IMR-90 (cell line): Measurements from ENCODE around the gene PHC2. TPM values are rescaled to one million over a fixed set of nuclear protein-coding genes. Genes with fewer than 3 reads are reported as not detected.

Experiments used
- ATAC-seq: fragments of 200-7000 bp; cut with Tn5 transposase; 2 replicates; pipeline ENCODE4 v1.9.1; 2020; ENCODE audit warnings: low read depth, mild to moderate bottlenecking, moderate library complexity
- BruUV-seq: library from RNA; stranded (reverse); fragments of 400-500 nt; replicated peaks from 2 replicates; lab custom pipeline; 2021; lab: Mats Ljungman, UMichigan
- CTCF ChIA-PET: fragments of 300-600 bp; formaldehyde crosslinking; extraction: SDS; loops from one replicate; lab custom pipeline; 2021; ENCODE audit warnings: antibody characterized with exemption; lab: Yijun Ruan, JAX
- POLR2A ChIA-PET: fragments of 300-600 bp; sonication (Branson Sonifier 250); formaldehyde crosslinking; loops from one replicate; lab custom pipeline; 2022; ENCODE audit warnings: antibody characterized with exemption; ENCODE audit not compliant: unreplicated experiment; lab: Charles Lee
- DNase-seq: peaks from one replicate; pipeline ENCODE4 v3.0.0; 2013
- H2AFZ ChIP-seq: replicated peaks from 2 replicates; pipeline ENCODE3; 2013; ENCODE audit warnings: low read length, mild to moderate bottlenecking; ENCODE audit not compliant: poor library complexity
- H2AK5ac ChIP-seq: 2 replicates; pipeline ENCODE4 v1.6.1; 2013; ENCODE audit warnings: low read depth, low read length, inconsistent platforms
- H2AK9ac ChIP-seq: replicated peaks from 2 replicates; pipeline ENCODE3; 2013; ENCODE audit warnings: mild to moderate bottlenecking, low read depth, low read length, moderate library complexity; ENCODE audit not compliant: poor library complexity
- H2BK120ac ChIP-seq: 2 replicates; pipeline ENCODE4 v1.6.1; 2013; ENCODE audit warnings: low read depth, low read length, inconsistent platforms
- H2BK15ac ChIP-seq: 3 replicates; pipeline ENCODE4 v1.6.1; 2013; ENCODE audit warnings: low read depth, low read length, inconsistent platforms
- H2BK20ac ChIP-seq: 2 replicates; pipeline ENCODE4 v1.6.1; 2013; ENCODE audit warnings: low read depth, mild to moderate bottlenecking, inconsistent platforms, low read length, moderate library complexity
- H2BK5ac ChIP-seq: 2 replicates; pipeline ENCODE4 v1.6.1; 2013; ENCODE audit warnings: mild to moderate bottlenecking, low read depth, low read length, inconsistent platforms; ENCODE audit not compliant: poor library complexity, severe bottlenecking
- H3K14ac ChIP-seq: replicated peaks from 2 replicates; pipeline ENCODE4 v1.6.1; 2013; ENCODE audit warnings: low read depth, low read length, inconsistent platforms
- H3K18ac ChIP-seq: 2 replicates; pipeline ENCODE4 v1.6.1; 2013; ENCODE audit warnings: low read depth, low read length, control low read depth
- H3K23ac ChIP-seq: 2 replicates; pipeline ENCODE4 v1.6.1; 2013; ENCODE audit warnings: low read depth, low read length, inconsistent platforms
- H3K27ac ChIP-seq: 2 replicates; pipeline ENCODE4 v1.5.1; 2013; ENCODE audit warnings: mild to moderate bottlenecking, control low read depth, low read length; ENCODE audit not compliant: insufficient read depth
- H3K27me3 ChIP-seq: 2 replicates; pipeline ENCODE4 v1.6.1; 2013; ENCODE audit warnings: low read length; ENCODE audit not compliant: control insufficient read depth, insufficient read depth
- H3K36me3 ChIP-seq: 2 replicates; pipeline ENCODE4 v1.6.1; 2013; ENCODE audit warnings: low read length, mixed read lengths; ENCODE audit not compliant: control insufficient read depth, insufficient read depth
- H3K4ac ChIP-seq: 2 replicates; pipeline ENCODE4 v1.6.1; 2013; ENCODE audit warnings: low read depth, low read length, inconsistent platforms
- H3K4me1 ChIP-seq: 2 replicates; pipeline ENCODE4 v1.6.1; 2013; ENCODE audit warnings: low read length, mixed read lengths; ENCODE audit not compliant: control insufficient read depth, insufficient read depth
- H3K4me2 ChIP-seq: 2 replicates; pipeline ENCODE4 v1.6.1; 2013; ENCODE audit warnings: low read depth, mild to moderate bottlenecking, control low read depth, low read length, moderate library complexity
- H3K4me3 ChIP-seq: 2 replicates; pipeline ENCODE4 v1.5.1; 2013; ENCODE audit warnings: low read depth, mild to moderate bottlenecking, control low read depth, low read length, moderate library complexity; ENCODE audit not compliant: insufficient read depth
- H3K56ac ChIP-seq: 2 replicates; pipeline ENCODE4 v1.6.1; 2013; ENCODE audit warnings: low read length, inconsistent platforms; ENCODE audit not compliant: insufficient read depth; ENCODE audit errors: extremely low read depth
- H3K79me1 ChIP-seq, 2 experiments: 2 replicates each; pipeline ENCODE4 v1.6.1; 2013; ENCODE audit warnings: low read length in 2 of 2, inconsistent platforms in 1 of 2, low read depth in 1 of 2
- H3K9ac ChIP-seq: 2 replicates; pipeline ENCODE4 v1.6.1; 2013; ENCODE audit warnings: low read depth, low read length, control low read depth
- H3K9me1 ChIP-seq: 2 replicates; pipeline ENCODE4 v1.6.1; 2013; ENCODE audit warnings: low read length, inconsistent platforms; ENCODE audit not compliant: insufficient read depth
- H3K9me3 ChIP-seq: 2 replicates; pipeline ENCODE4 v1.6.1; 2013; ENCODE audit warnings: low read length; ENCODE audit not compliant: control insufficient read depth, insufficient read depth
- H4K20me1 ChIP-seq: 2 replicates; pipeline ENCODE4 v1.6.1; 2013; ENCODE audit warnings: low read length, inconsistent platforms; ENCODE audit not compliant: insufficient read depth
- H4K5ac ChIP-seq: 2 replicates; pipeline ENCODE4 v1.6.1; 2013; ENCODE audit warnings: mild to moderate bottlenecking, low read depth, low read length, control low read depth
- H4K8ac ChIP-seq, 2 experiments: 2 replicates each; pipeline ENCODE4 v1.6.1; 2013; ENCODE audit warnings: low read depth in 2 of 2, low read length in 2 of 2, control low read depth in 1 of 2, inconsistent platforms in 1 of 2
- H4K91ac ChIP-seq: 2 replicates; pipeline ENCODE4 v1.6.1; 2013; ENCODE audit warnings: low read depth, low read length, inconsistent platforms; ENCODE audit not compliant: insufficient read depth
- CEBPB ChIP-seq: IDR thresholded peaks from 2 replicates; pipeline ENCODE4 v1.6.1; 2012; ENCODE audit warnings: low read depth, low read length, improper control_type of control experiment
- MAFK ChIP-seq: IDR thresholded peaks from 2 replicates; pipeline ENCODE4 v1.6.1; 2012; ENCODE audit warnings: low read depth, low read length, improper control_type of control experiment
- WGBS, 2 experiments: methylation state at CpG; one replicate each; pipeline versions ENCODE4 v1.1.5 to v1.1.7; 2013; ENCODE audit warnings: missing lambda C conversion rate in 2 of 2; ENCODE audit not compliant: insufficient read length in 1 of 2; ENCODE audit errors: extremely low coverage in 2 of 2; 5-methylcytosine and 5-hydroxymethylcytosine counted together
- dilution Hi-C: fragments of 300-500 bp; cut with HindIII; formaldehyde crosslinking; loops from one replicate; pipeline ENCODE4 v1.14.3; 2018; ENCODE audit warnings: low sequenced_read_pairs; ENCODE audit not compliant: unreplicated experiment
- in situ Hi-C: fragments of 300-500 bp; cut with MboI; formaldehyde crosslinking; loops from 3 replicates; pipeline ENCODE4 v1.14.3; 2019; ENCODE audit warnings: low sequenced_read_pairs, inconsistent platforms, mixed read lengths
- intact Hi-C: fragments of 100-400 bp; cut with micrococcal nuclease; formaldehyde crosslinking; loops from 2 replicates; pipeline ENCODE4 v1.10.0; 2022
- polyA plus RNA-seq, 3 experiments: library from polyadenylated mRNA; depleted of rRNA; stranded (reverse); fragments of >200 nt; gene quantifications; 2 replicates each; pipeline ENCODE4 v1.2.3, GENCODE V29; 2012; ENCODE audit warnings: low replicate concordance in 1 of 3
- total RNA-seq: library from RNA; depleted of rRNA; stranded (reverse); fragments of >200 nt; gene quantifications from 2 replicates; pipeline ENCODE4 v1.2.3, GENCODE V29; 2012

Gene PHC2
- total and polyA plus RNA-seq, 2 of the 4 experiments (the other 2 are of a cell fraction), result 46.4 to 98.1 TPM

DNA sequence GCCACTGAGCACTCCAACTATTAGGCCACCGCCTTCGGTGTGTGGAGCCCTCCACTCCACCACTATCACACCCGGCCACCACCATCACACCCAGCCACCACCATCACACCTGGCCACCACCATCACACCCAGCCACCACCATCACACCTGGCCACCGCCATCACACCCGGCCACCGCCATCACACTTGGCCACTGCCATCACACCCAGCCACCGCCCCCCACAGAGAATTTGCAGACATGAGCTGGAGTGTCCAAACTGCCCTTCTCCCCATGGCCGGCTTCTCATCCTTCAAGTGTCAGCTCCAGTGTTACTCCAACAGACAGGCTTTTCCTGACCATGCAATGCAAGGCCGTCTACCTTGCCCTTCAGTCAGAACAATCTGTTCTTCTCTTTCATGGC, 59.6 kb downstream of the PHC2 start:
- intact Hi-C loops, result loop anchor here (5.0 kb wide), 1 partner anchor 241 kb away; no protein-coding TSS in a partner anchor
- no peak overlapping the region for H3K4me3 ChIP-seq
- no TSS peak for BruUV-seq
- H3K4me2 ChIP-seq, result no peak overlapping the region
- no peak overlapping the region for H3K56ac ChIP-seq
- no peak overlapping the region for H2AK5ac ChIP-seq
- WGBS, 2 experiments, result 100% methylated on average over 3 of the region's 9 CpGs; no CpG with 5 or more reads in 1 of the 2 experiments
- H3K9me3 ChIP-seq, result no peaks in the 10 kb centered on the region
- no peak overlapping the region for H3K18ac ChIP-seq
- peaks cover 26% of the 10 kb centered on the region for H3K4me1 ChIP-seq
- dilution Hi-C loops, result no loop called here
- H3K23ac ChIP-seq, result no peak overlapping the region
- H3K27ac ChIP-seq, result no peak overlapping the region
- no peak overlapping the region for H2BK15ac ChIP-seq
- H3K79me1 ChIP-seq, result peaks cover 0 to 4% of the 10 kb centered on the region in 2 experiments; a peak in 2 of 4 replicates
- in situ Hi-C loops, result no loop called here
- no peaks in the 10 kb centered on the region; the same call in 1 of the 2 replicates for H4K20me1 ChIP-seq
- H2AFZ ChIP-seq, result no peak overlapping the region
- DNase-seq, result no peak
- peaks cover 10% of the 10 kb centered on the region; the same call in 1 of the 2 replicates for H3K36me3 ChIP-seq
- H3K14ac ChIP-seq, result no peak overlapping the region
- POLR2A ChIA-PET, result no interaction called here
- H3K9me1 ChIP-seq, result peaks cover 17% of the 10 kb centered on the region
- no peak overlapping the region for H4K8ac ChIP-seq
- H4K91ac ChIP-seq, result no peak overlapping the region
- no peak overlapping the region for H2BK20ac ChIP-seq
- TF ChIP-seq MAFK (no peak), CEBPB (no peak)
- ATAC-seq, result no peak
- no peaks in the 10 kb centered on the region for H3K27me3 ChIP-seq
- no peak overlapping the region for H2BK5ac ChIP-seq
- CTCF ChIA-PET, result interaction anchor here (1.3 kb wide), 1 partner anchor 76 kb away, joined by 3 read pairs; no protein-coding TSS in a partner anchor
- H3K9ac ChIP-seq, result no peak overlapping the region
- no peak overlapping the region for H4K5ac ChIP-seq
- H2BK120ac ChIP-seq, result no peak overlapping the region
- no peak overlapping the region for H3K4ac ChIP-seq
- no peak overlapping the region for H2AK9ac ChIP-seq
